Neural cell (in vitro differentiated cells): ENCODE measurements around the gene PDLIM1.

Experiments used
- EP300 ChIP-seq: fragments of 450-650 bp; conservative IDR thresholded peaks from 2 replicates; pipeline ENCODE4 v1.6.1; 2014; ENCODE audit warnings: antibody characterized with exemption, mild to moderate bottlenecking, moderate library complexity; ENCODE audit not compliant: poor library complexity, severe bottlenecking
- EZH2 ChIP-seq: fragments of 200-600, 300-800 bp; shearing (Covaris generic), sonication (generic); IDR thresholded peaks from 2 replicates; pipeline ENCODE4 v1.6.1; 2014; ENCODE audit warnings: antibody characterized with exemption, low read length, borderline replicate concordance, mild to moderate bottlenecking; ENCODE audit not compliant: insufficient read depth, poor library complexity, severe bottlenecking
- MXI1 ChIP-seq: fragments of 450-650 bp; conservative IDR thresholded peaks from 2 replicates; pipeline ENCODE4 v1.6.1; 2014; ENCODE audit warnings: antibody characterized with exemption, mild to moderate bottlenecking; ENCODE audit not compliant: poor library complexity, severe bottlenecking
- POLR2AphosphoS5 ChIP-seq: IDR thresholded peaks from 2 replicates; pipeline ENCODE4 v1.6.1; 2012
- RAD21 ChIP-seq: fragments of 450-650 bp; conservative IDR thresholded peaks from 2 replicates; pipeline ENCODE4 v1.6.1; 2014; ENCODE audit warnings: antibody characterized with exemption, mild to moderate bottlenecking, moderate library complexity
- SMC3 ChIP-seq: fragments of 450-650 bp; conservative IDR thresholded peaks from 2 replicates; pipeline ENCODE4 v1.6.1; 2014; ENCODE audit warnings: antibody characterized with exemption, mild to moderate bottlenecking, moderate library complexity; ENCODE audit not compliant: poor library complexity
- TAF1 ChIP-seq: IDR thresholded peaks from 2 replicates; pipeline ENCODE4 v1.6.1; 2012; ENCODE audit warnings: low read depth
- TF ChIP-seq, protein P1 (sequence below): fragments of 450-650 bp; IDR thresholded peaks from 2 replicates; pipeline ENCODE4 v1.5.1; 2014; ENCODE audit warnings: antibody characterized with exemption, mild to moderate bottlenecking, moderate library complexity; ENCODE audit not compliant: poor library complexity, severe bottlenecking
- TF ChIP-seq, protein P2 (sequence below): IDR thresholded peaks from 2 replicates; pipeline ENCODE4 v1.6.1; 2012; ENCODE audit warnings: borderline replicate concordance

DNA sequence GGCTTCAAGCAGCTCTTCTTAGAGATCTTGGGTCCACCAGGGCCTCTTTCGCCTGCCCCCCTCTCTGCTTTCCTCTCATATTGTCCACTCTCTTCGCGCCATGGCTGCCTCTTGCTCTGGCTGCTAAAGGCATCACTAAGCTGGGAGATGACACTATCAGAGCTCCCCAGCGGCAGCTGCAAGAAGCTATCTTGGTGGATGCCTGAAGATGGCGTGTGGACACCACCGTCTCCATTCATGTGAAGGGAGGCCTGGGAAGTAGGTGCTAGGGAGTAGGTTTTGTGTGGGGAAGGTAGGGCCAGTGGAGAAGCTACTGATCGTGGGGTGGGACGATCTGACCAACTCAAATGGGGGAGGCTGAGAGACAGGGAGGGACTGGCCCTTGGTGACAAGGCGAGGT is 45.9 kb upstream of the PDLIM1 start:
- TF ChIP-seq, protein P1, sequence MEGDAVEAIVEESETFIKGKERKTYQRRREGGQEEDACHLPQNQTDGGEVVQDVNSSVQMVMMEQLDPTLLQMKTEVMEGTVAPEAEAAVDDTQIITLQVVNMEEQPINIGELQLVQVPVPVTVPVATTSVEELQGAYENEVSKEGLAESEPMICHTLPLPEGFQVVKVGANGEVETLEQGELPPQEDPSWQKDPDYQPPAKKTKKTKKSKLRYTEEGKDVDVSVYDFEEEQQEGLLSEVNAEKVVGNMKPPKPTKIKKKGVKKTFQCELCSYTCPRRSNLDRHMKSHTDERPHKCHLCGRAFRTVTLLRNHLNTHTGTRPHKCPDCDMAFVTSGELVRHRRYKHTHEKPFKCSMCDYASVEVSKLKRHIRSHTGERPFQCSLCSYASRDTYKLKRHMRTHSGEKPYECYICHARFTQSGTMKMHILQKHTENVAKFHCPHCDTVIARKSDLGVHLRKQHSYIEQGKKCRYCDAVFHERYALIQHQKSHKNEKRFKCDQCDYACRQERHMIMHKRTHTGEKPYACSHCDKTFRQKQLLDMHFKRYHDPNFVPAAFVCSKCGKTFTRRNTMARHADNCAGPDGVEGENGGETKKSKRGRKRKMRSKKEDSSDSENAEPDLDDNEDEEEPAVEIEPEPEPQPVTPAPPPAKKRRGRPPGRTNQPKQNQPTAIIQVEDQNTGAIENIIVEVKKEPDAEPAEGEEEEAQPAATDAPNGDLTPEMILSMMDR = no peak
- TF ChIP-seq TAF1 (no peak), POLR2AphosphoS5 (no peak), SMC3 (no peak), RAD21 (no peak), EP300 (no peak), MXI1 (no peak), EZH2 (no peak)
- TF ChIP-seq, protein P2, sequence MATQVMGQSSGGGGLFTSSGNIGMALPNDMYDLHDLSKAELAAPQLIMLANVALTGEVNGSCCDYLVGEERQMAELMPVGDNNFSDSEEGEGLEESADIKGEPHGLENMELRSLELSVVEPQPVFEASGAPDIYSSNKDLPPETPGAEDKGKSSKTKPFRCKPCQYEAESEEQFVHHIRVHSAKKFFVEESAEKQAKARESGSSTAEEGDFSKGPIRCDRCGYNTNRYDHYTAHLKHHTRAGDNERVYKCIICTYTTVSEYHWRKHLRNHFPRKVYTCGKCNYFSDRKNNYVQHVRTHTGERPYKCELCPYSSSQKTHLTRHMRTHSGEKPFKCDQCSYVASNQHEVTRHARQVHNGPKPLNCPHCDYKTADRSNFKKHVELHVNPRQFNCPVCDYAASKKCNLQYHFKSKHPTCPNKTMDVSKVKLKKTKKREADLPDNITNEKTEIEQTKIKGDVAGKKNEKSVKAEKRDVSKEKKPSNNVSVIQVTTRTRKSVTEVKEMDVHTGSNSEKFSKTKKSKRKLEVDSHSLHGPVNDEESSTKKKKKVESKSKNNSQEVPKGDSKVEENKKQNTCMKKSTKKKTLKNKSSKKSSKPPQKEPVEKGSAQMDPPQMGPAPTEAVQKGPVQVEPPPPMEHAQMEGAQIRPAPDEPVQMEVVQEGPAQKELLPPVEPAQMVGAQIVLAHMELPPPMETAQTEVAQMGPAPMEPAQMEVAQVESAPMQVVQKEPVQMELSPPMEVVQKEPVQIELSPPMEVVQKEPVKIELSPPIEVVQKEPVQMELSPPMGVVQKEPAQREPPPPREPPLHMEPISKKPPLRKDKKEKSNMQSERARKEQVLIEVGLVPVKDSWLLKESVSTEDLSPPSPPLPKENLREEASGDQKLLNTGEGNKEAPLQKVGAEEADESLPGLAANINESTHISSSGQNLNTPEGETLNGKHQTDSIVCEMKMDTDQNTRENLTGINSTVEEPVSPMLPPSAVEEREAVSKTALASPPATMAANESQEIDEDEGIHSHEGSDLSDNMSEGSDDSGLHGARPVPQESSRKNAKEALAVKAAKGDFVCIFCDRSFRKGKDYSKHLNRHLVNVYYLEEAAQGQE = no peak
